HCT116 (cell line): Measurements from ENCODE around the gene MYH14. TPM values are rescaled to one million over a fixed set of nuclear protein-coding genes. Genes with fewer than 3 reads are reported as not detected.

Experiments used
- ATAC-seq: fragments of 200-7000 bp; cut with Tn5 transposase; 2 replicates; pipeline ENCODE4 v1.9.1; 2020; ENCODE audit warnings: mild to moderate bottlenecking, moderate library complexity
- BruUV-seq: library from RNA; stranded (reverse); fragments of 400-500 nt; replicated peaks from 2 replicates; lab custom pipeline; 2021; lab: Mats Ljungman, UMichigan
- CTCF ChIA-PET: fragments of 300-600 bp; sonication (Branson Sonifier 250); formaldehyde crosslinking; loops from one replicate; lab custom pipeline; 2021; ENCODE audit warnings: antibody characterized with exemption; lab: Charles Lee
- POLR2A ChIA-PET: fragments of 300-600, 350-600 bp; sonication (Branson Sonifier 250); formaldehyde crosslinking; loops from one replicate; lab custom pipeline; 2021; ENCODE audit warnings: antibody characterized with exemption; lab: Charles Lee
- RAD21 ChIA-PET, 2 experiments: fragments of 300-600 bp; sonication (Branson Sonifier 250); formaldehyde crosslinking; loops; one replicate each; lab custom pipeline; 2023; ENCODE audit warnings: low total read pairs in 2 of 2; ENCODE audit not compliant: uncharacterized antibody in 2 of 2, unreplicated experiment in 2 of 2, low non-redundant PET in 1 of 2; lab: Charles Lee
- DNase-seq: peaks from one replicate; pipeline ENCODE4 v3.0.0-alpha.2; 2010; ENCODE audit warnings: low read depth, low spot score
- H2AFZ ChIP-seq: fragments of 200-600 bp; shearing (Covaris generic), sonication (generic); 2 replicates; pipeline ENCODE4 v1.6.1; 2017; ENCODE audit warnings: low read depth, mixed run types, mixed read lengths, antibody characterized with exemption, low read length; ENCODE audit not compliant: poor library complexity, severe bottlenecking
- H3K27ac ChIP-seq: 2 replicates; pipeline ENCODE4 v1.5.1; 2012; ENCODE audit warnings: low read depth, low read length
- H3K27me3 ChIP-seq: fragments of 200-600 bp; sonication (generic); 2 replicates; pipeline ENCODE4 v1.6.1; 2016; ENCODE audit warnings: mixed run types, low read length, mixed read lengths; ENCODE audit not compliant: insufficient read depth
- H3K36me3 ChIP-seq, 2 experiments: fragments of 200-500 bp in 1 of 2; fragments of 200-600 bp in 1 of 2; sonication (Bioruptor generic) in 1 of 2; sonication (generic) in 1 of 2; 2 replicates each; pipeline versions ENCODE4 v1.5.1 to v1.6.1; 2014 to 2016; ENCODE audit warnings: low read length in 2 of 2, inconsistent platforms in 1 of 2, mixed read lengths in 1 of 2, mixed run types in 1 of 2; ENCODE audit not compliant: insufficient read depth in 2 of 2, control insufficient read depth in 1 of 2
- H3K4me1 ChIP-seq, 2 experiments: fragments of 200-600 bp in 1 of 2; sonication (generic) in 1 of 2; 2 replicates each; pipeline versions ENCODE4 v1.5.1 to v1.6.1; 2012 to 2017; ENCODE audit warnings: low read length in 2 of 2, inconsistent platforms in 1 of 2, mild to moderate bottlenecking in 1 of 2, mixed read lengths in 1 of 2, mixed run types in 1 of 2, moderate library complexity in 1 of 2; ENCODE audit not compliant: insufficient read depth in 2 of 2, control insufficient read depth in 1 of 2
- H3K4me2 ChIP-seq: fragments of 200-600 bp; sonication (generic); 2 replicates; pipeline ENCODE4 v1.6.1; 2017; ENCODE audit warnings: mixed run types, low read length, mixed read lengths
- H3K4me3 ChIP-seq, 2 experiments: fragments of 200-600 bp in 1 of 2; sonication (generic) in 1 of 2; replicated peaks in 1 of 2; 2 replicates each; pipeline ENCODE4 v1.5.1; 2011 to 2016; ENCODE audit warnings: low read length in 2 of 2, control low read depth in 1 of 2, low read depth in 1 of 2, mild to moderate bottlenecking in 1 of 2, mixed read lengths in 1 of 2, mixed run types in 1 of 2
- H3K79me2 ChIP-seq: fragments of 200-600 bp; sonication (generic); 2 replicates; pipeline ENCODE4 v1.6.1; 2017; ENCODE audit warnings: mild to moderate bottlenecking, mixed run types, low read length, moderate library complexity, mixed read lengths; ENCODE audit not compliant: insufficient read depth
- H3K9ac ChIP-seq: fragments of 200-600 bp; sonication (generic); 2 replicates; pipeline ENCODE4 v1.6.1; 2016; ENCODE audit warnings: low read length, mixed read lengths
- H3K9me2 ChIP-seq: fragments of 200-600 bp; sonication (generic), shearing (Covaris generic); 2 replicates; pipeline ENCODE4 v1.6.1; 2017; ENCODE audit warnings: mixed run types, mild to moderate bottlenecking, moderate library complexity; ENCODE audit not compliant: insufficient read depth
- H3K9me3 ChIP-seq, 2 experiments: fragments of 200-500 bp in 1 of 2; fragments of 200-600 bp in 1 of 2; sonication (Bioruptor generic) in 1 of 2; sonication (generic) in 1 of 2; 2 replicates each; pipeline ENCODE4 v1.6.1; 2014 to 2017; ENCODE audit warnings: low read length in 2 of 2, mixed read lengths in 2 of 2, inconsistent platforms in 1 of 2, low read depth in 1 of 2, mild to moderate bottlenecking in 1 of 2, mixed run types in 1 of 2, moderate library complexity in 1 of 2; ENCODE audit not compliant: control insufficient read depth in 1 of 2, insufficient read depth in 1 of 2
- H4K20me1 ChIP-seq: fragments of 200-600 bp; sonication (generic), shearing (Covaris generic); 2 replicates; pipeline ENCODE4 v1.6.1; 2017; ENCODE audit warnings: mixed run types, mild to moderate bottlenecking, moderate library complexity; ENCODE audit not compliant: insufficient read depth
- ATF3 ChIP-seq: IDR thresholded peaks from 2 replicates; pipeline ENCODE4 v1.6.1; 2012
- CBX3 ChIP-seq: IDR thresholded peaks from 2 replicates; pipeline ENCODE4 v1.6.1; 2012; ENCODE audit warnings: low read depth
- CEBPB ChIP-seq: IDR thresholded peaks from 2 replicates; pipeline ENCODE4 v1.6.1; 2012; ENCODE audit warnings: low read depth
- EGR1 ChIP-seq: IDR thresholded peaks from 2 replicates; pipeline ENCODE4 v1.6.1; 2012; ENCODE audit warnings: low read depth
- ELF1 ChIP-seq: IDR thresholded peaks from 2 replicates; pipeline ENCODE4 v1.6.1; 2012; ENCODE audit warnings: low read depth, borderline replicate concordance
- EZH2 ChIP-seq: fragments of 200-600 bp; sonication (generic); IDR thresholded peaks from 2 replicates; pipeline ENCODE4 v1.6.1; 2017; ENCODE audit warnings: antibody characterized with exemption, mixed run types
- EZH2phosphoT487 ChIP-seq: fragments of 200-600 bp; IDR thresholded peaks from 2 replicates; pipeline ENCODE4 v1.6.1; 2018; ENCODE audit warnings: antibody characterized with exemption, borderline replicate concordance
- FOSL1 ChIP-seq: IDR thresholded peaks from 2 replicates; pipeline ENCODE4 v1.6.1; 2012; ENCODE audit warnings: low read depth
- JUND ChIP-seq: IDR thresholded peaks from 2 replicates; pipeline ENCODE4 v1.6.1; 2012
- POLR2A ChIP-seq: IDR thresholded peaks from 2 replicates; pipeline ENCODE4 v1.7.0; 2011; ENCODE audit warnings: borderline replicate concordance; ENCODE audit not compliant: insufficient read depth, insufficient read length; ENCODE audit errors: extremely low read depth
- POLR2AphosphoS5 ChIP-seq: IDR thresholded peaks from 2 replicates; pipeline ENCODE4 v1.6.1; 2011; ENCODE audit warnings: mild to moderate bottlenecking, low read depth, low read length, moderate library complexity
- RAD21 ChIP-seq: IDR thresholded peaks from 2 replicates; pipeline ENCODE4 v1.6.1; 2012; ENCODE audit warnings: low read depth, mild to moderate bottlenecking
- TCF7L2 ChIP-seq: IDR thresholded peaks from 2 replicates; pipeline ENCODE4 v1.7.0; 2011; ENCODE audit warnings: borderline replicate concordance, inconsistent platforms; ENCODE audit not compliant: insufficient read depth, insufficient read length; ENCODE audit errors: extremely low read depth
- ZBTB33 ChIP-seq: IDR thresholded peaks from 2 replicates; pipeline ENCODE4 v1.6.1; 2011; ENCODE audit warnings: mild to moderate bottlenecking, low read length, moderate library complexity; ENCODE audit not compliant: insufficient replicate concordance; ENCODE audit errors: extremely low read depth
- ZFX ChIP-seq: fragments of 450-650 bp; IDR thresholded peaks from 2 replicates; pipeline ENCODE4 v1.6.1; 2017
- ZNF274 ChIP-seq: fragments of 200-500 bp; sonication (Bioruptor generic); IDR thresholded peaks from 2 replicates; pipeline ENCODE4 v1.6.1; 2014; ENCODE audit warnings: mild to moderate bottlenecking, low read depth, low read length, inconsistent platforms
- intact Hi-C: fragments of 100-400 bp; cut with micrococcal nuclease; formaldehyde crosslinking; loops from 2 replicates; pipeline ENCODE4 v1.10.0; 2022
- total RNA-seq: library from RNA; stranded (reverse); gene quantifications from one replicate; pipeline ENCODE4 v1.2.1, GENCODE V29; 2021; ENCODE audit not compliant: unreplicated experiment
- TF ChIP-seq, protein P1 (sequence below): IDR thresholded peaks from 2 replicates; pipeline ENCODE4 v1.6.1; 2012

Gene MYH14
- total RNA-seq, 1 experiment from 2014 or later = 60.1 TPM

DNA sequence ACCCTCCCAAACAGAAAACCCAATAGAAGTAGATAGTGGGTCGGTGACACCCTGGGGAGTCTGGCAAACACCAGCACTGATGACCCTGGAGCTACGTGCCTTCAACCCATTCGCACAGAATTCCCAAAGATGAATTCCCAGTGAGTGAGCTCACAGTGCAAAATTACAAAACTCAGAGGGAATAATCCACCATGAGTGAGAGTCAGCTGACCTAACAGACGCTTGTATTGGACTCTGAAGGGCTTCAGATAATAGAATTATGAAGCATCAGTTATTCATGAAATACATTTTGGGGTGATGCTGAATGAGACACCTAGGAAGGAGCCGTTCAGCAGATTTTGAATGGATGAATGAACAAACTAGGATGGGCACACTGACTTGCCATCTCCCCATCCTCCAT lies 85.5 kb downstream of the MYH14 start:
- Histone ChIP-seq H2AFZ (no peak overlapping the region), H3K4me3 (no peak overlapping the region), H3K27me3 (no peaks in the 10 kb centered on the region), H3K4me2 (no peak overlapping the region), H3K36me3 (peaks cover 0 to 33% of the 10 kb centered on the region in 2 experiments; a peak in 3 of 4 replicates), H3K9me2 (no peaks in the 10 kb centered on the region), H4K20me1 (no peaks in the 10 kb centered on the region), H3K4me1 (no peaks in the 10 kb centered on the region), H3K9me3 (peaks cover 0 to 6% of the 10 kb centered on the region in 2 experiments; a peak in 2 of 4 replicates), H3K79me2 (no peaks in the 10 kb centered on the region), H3K9ac (no peak overlapping the region), H3K27ac (no peak overlapping the region)
- no TSS peak for BruUV-seq
- intact Hi-C loops = no loop called here
- TF ChIP-seq EZH2phosphoT487 = no peak
- DNase-seq (no peak), ATAC-seq (no peak)
- ChIA-PET POLR2A (no interaction called here), RAD21 (no interaction called here), CTCF (interaction anchor here (1.2 kb wide), 1 partner anchor 141 kb away, joined by 3 read pairs; no protein-coding TSS in a partner anchor)

GRCh38 chr19:50290011-50290410 lies 86.6 kb downstream of the MYH14 start:
- Histone ChIP-seq H3K79me2 (no peaks in the 10 kb centered on the region), H3K36me3 (peaks cover 0 to 33% of the 10 kb centered on the region in 2 experiments), H3K4me3 (no peak overlapping the region), H3K9me3 (peaks cover 0 to 6% of the 10 kb centered on the region in 2 experiments; a peak in 2 of 4 replicates), H3K9me2 (no peaks in the 10 kb centered on the region), H3K27me3 (no peaks in the 10 kb centered on the region), H2AFZ (no peak overlapping the region), H3K4me2 (no peak overlapping the region), H4K20me1 (no peaks in the 10 kb centered on the region), H3K9ac (no peak overlapping the region), H3K27ac (no peak overlapping the region), H3K4me1 (no peaks in the 10 kb centered on the region)
- POLR2A ChIA-PET = no interaction called here
- ATAC-seq = no peak
- CTCF ChIA-PET = no interaction called here
- DNase-seq = no peak
- BruUV-seq = no TSS peak
- intact Hi-C loops = no loop called here
- RAD21 ChIA-PET = no interaction called here
- TF ChIP-seq FOSL1 (no peak), ZBTB33 (no peak), ATF3 (no peak), CEBPB (no peak), ELF1 (no peak), RAD21 (no peak), CBX3 (no peak), POLR2AphosphoS5 (no peak), POLR2A (no peak), ZNF274 (no peak), ZFX (no peak), EZH2phosphoT487 (no peak), TCF7L2 (no peak), EZH2 (no peak), JUND (no peak), EGR1 (no peak)
- TF ChIP-seq, protein P1, sequence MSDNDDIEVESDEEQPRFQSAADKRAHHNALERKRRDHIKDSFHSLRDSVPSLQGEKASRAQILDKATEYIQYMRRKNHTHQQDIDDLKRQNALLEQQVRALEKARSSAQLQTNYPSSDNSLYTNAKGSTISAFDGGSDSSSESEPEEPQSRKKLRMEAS = no peak
